ENCODE measurements around the gene HEMGN. TPM values are rescaled to one million over a fixed set of nuclear protein-coding genes. Genes with fewer than 3 reads are reported as not detected.
A peak's percentile ranks its signal among the peaks of the same experiment; 100 is the strongest.

HEMGN gene
- total RNA-seq, 4 donors from 2014 or later, result 0.19 to 1.1 (median 0.44) TPM; not detected in 1

GRCh38 chr9:97982683-97983588, 45.0 kb upstream of the HEMGN start, which contains the start of gene ANP32B:
ANP32B (plus strand) TSS chr9:97983341; CDS start chr9:97983556, 215 bp downstream.
- TF ChIP-seq, protein P1, sequence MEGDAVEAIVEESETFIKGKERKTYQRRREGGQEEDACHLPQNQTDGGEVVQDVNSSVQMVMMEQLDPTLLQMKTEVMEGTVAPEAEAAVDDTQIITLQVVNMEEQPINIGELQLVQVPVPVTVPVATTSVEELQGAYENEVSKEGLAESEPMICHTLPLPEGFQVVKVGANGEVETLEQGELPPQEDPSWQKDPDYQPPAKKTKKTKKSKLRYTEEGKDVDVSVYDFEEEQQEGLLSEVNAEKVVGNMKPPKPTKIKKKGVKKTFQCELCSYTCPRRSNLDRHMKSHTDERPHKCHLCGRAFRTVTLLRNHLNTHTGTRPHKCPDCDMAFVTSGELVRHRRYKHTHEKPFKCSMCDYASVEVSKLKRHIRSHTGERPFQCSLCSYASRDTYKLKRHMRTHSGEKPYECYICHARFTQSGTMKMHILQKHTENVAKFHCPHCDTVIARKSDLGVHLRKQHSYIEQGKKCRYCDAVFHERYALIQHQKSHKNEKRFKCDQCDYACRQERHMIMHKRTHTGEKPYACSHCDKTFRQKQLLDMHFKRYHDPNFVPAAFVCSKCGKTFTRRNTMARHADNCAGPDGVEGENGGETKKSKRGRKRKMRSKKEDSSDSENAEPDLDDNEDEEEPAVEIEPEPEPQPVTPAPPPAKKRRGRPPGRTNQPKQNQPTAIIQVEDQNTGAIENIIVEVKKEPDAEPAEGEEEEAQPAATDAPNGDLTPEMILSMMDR (IDR thresholded peaks at IDR 0.05), result peak in 1 of 3 donors; percentile 91
- peak; percentile 48 for DNase-seq (ENCODE audit: low spot score)
- peak; percentile 90 for ATAC-seq (ENCODE audit: low FRiP score)

GRCh38 chr9:97981846-97982682, 44.1 kb upstream of the HEMGN start:
- ATAC-seq (ENCODE audit: low FRiP score) (no peak), DNase-seq (ENCODE audit: low spot score) (no peak)
- TF ChIP-seq, protein P1 (IDR thresholded peaks at IDR 0.05), result no peak

DNA sequence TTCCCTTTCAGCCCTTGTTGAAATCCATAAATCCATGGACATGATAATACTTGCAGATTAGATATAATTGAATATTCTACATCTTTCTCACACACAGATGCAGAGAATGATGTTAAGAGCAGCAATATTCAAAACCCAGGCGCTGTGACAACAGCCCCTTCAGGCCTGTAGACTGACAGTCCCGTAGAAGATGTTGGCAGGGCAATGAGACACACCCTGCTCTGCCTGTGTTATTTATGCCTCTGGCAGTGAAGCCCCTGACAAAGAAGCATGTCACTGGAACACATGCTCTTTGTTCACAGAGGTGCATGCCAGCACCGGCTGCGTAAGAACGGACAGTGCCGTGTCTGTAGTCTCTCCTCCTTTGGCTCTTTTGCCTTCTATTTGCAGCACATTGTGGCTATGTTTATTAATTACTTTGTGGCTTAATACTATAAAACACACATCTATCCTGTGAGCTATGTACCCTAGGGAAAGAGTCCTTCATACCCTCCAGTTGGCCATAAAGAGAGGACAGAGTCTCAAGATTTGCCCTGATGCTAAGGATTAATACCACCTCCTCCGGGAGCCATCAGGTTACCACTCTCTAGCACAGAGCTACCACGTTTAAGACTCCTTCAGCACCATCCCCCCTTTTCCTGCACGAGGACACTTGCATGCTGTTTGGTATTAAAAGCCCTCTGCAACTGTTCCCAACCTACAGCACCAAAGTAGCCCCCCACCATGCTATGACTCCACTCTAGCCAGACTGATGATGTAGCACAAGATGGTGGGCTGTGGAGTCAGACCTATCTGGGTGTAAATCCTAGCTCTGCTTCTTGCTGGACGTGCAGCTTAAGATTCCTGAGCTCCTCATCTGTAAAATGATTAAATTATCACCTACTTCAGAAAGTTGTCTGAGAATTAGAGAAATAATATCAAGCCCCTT, 43.2 kb upstream of the HEMGN start:
- ATAC-seq (ENCODE audit: low FRiP score), result no peak
- TF ChIP-seq, protein P1 (IDR thresholded peaks at IDR 0.05), result no peak
- DNase-seq (ENCODE audit: low spot score), result no peak

GRCh38 chr9:97980479-97980803, 42.5 kb upstream of the HEMGN start:
- ATAC-seq (ENCODE audit: low FRiP score), result no peak
- DNase-seq (ENCODE audit: low spot score), result no peak

GRCh38 chr9:97979788-97980478, 42.0 kb upstream of the HEMGN start:
- TF ChIP-seq, protein P1 (IDR thresholded peaks at IDR 0.05), result no peak
- ATAC-seq (ENCODE audit: low FRiP score) (no peak), DNase-seq (ENCODE audit: low spot score) (no peak)

More at GRCh38 chr9:97980479-97980803, 42.5 kb upstream of the HEMGN start:
- TF ChIP-seq, protein P1 (IDR thresholded peaks at IDR 0.05), result no peak

All from omental fat pad (tissue), 4 donors.